HT-29 (cell line): ENCODE results near the gene NBPF20. TPM values are rescaled to one million over a fixed set of nuclear protein-coding genes. Genes with fewer than 3 reads are reported as not detected.
A peak's percentile ranks its signal among the peaks of the same experiment; 100 is the strongest.
"Not testable (repeated sequence)": the region's sequence is repeated elsewhere in the genome, so short reads cannot be mapped to it uniquely, and the experiment has no call there.

Experiments used
- DNase-seq: peaks from one replicate; pipeline ENCODE4 v3.0.0-alpha.2; 2015; ENCODE audit warnings: low spot score
- small RNA-seq: library from RNA; depleted of rRNA; stranded (forward); fragments of <200 nt; gene quantifications from one replicate; pipeline ENCODE3, GENCODE V24; 2014
- total RNA-seq: library from RNA; depleted of rRNA; stranded (reverse); fragments of >200 nt; shearing (Covaris generic); gene quantifications from 2 replicates; pipeline ENCODE4 v1.2.3, GENCODE V29; 2014; rRNA removed

The NBPF20 gene
- total RNA-seq, 1 experiment from 2014 or later = 0.38 TPM

- DNase-seq = not testable (repeated sequence)
Observed at GRCh38 chr1:145430830-145431229, 5.4 kb upstream of the NBPF20 start.

DNA sequence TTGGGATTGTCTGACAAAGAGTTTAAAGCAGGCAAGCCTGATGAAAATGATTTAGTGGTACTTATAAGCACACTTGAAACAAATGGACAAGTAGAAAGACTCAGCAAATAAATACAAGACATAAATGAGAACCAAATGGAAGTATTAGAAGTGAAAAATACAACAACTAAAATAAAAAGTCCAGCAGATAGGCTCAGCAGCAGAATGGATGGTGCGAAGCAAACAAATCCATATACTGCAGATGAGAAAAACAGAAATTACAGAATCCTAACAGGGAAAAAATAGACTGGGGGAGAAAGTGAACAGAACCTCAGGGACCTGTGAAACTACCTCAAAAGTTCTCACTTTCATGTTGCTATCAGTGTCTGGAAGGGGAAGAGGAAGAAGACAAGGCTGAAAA is 3.9 kb upstream of the NBPF20 start:
- not testable (repeated sequence) for DNase-seq

DNA sequence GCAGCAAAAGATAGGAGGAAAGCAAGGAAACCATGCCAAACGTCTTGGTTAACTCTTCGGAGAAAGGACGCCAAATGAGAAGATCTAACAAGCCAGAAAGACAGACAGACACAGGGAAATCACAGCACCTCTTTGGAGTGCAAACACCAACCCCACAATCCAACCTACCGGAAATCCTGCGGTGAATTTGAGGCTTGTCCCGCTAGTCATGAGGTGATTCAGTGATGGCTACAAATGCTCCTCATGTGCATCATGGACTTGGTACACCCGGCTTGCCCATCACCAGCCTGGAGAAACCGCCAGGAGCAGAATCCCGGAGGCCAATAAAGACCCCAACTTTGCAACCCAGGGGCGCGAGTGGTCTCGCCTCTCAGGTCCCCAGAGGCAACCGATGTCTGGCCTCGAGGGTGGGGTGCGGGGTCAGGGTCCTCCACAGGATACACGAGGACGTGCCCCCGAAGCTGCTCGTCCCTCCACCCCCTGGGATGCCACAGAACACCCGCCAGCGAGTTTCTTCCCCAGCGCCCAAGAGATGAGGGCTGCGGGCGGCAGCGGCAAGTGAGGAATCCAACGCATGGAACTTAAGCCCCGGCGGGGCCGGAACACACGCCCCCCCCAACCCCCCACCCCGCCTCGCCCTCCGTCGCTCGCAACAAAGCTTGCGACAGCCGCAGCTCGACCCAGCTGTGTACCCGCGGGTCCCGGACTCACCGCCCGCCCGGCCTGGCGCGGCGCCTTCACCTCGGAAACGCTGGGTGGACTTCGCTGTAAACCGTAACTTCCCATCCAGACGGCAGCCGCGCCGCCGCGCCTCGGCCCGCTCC is 579 bp downstream of the NBPF20 start:
- not testable (repeated sequence) for DNase-seq

- not testable (repeated sequence) for DNase-seq
Observed at GRCh38 chr1:145415149-145415548, 10.3 kb downstream of the NBPF20 start.

DNA sequence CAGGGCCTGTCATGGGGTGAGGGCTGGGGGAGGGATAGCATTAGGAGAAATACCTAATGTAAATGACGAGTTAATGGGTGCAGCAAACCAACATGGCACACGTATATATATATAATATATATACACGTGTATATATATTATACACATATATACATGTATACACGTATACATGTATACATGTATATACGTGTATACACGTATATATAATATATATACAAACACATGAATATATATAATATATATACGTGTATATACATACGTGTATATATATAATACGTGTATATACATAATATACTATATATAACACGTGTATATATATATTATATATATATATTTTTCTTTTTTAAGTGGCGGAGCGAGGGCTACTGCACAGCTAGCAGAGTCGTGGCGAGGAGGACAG is 18.1 kb downstream of the NBPF20 start:
- not testable (repeated sequence) for DNase-seq

- not testable (repeated sequence) for DNase-seq
Observed at GRCh38 chr1:145404949-145405348, 20.5 kb downstream of the NBPF20 start.

- not testable (repeated sequence) for DNase-seq
Observed at GRCh38 chr1:145400701-145401100, 24.7 kb downstream of the NBPF20 start.

Small RNAs within 50 kb of the gene (small RNA-seq; reads per million reads assigned to genes)
- gene RF00003 = 1.7 reads per million, percentile 60 among the genes with 10 or more reads in this experiment

Other genes with a start within 250 kb of the NBPF20 start
- not detected in 2 replicates for gene PPIAL4D, start 183.4 kb downstream of the NBPF20 start, total RNA-seq
- gene GPR89A, start 182.4 kb upstream of the NBPF20 start, total RNA-seq = 14.1 and 19.8 TPM in 2 replicates